ENCODE results near the gene TMEM106C.

TMEM106C gene

DNA sequence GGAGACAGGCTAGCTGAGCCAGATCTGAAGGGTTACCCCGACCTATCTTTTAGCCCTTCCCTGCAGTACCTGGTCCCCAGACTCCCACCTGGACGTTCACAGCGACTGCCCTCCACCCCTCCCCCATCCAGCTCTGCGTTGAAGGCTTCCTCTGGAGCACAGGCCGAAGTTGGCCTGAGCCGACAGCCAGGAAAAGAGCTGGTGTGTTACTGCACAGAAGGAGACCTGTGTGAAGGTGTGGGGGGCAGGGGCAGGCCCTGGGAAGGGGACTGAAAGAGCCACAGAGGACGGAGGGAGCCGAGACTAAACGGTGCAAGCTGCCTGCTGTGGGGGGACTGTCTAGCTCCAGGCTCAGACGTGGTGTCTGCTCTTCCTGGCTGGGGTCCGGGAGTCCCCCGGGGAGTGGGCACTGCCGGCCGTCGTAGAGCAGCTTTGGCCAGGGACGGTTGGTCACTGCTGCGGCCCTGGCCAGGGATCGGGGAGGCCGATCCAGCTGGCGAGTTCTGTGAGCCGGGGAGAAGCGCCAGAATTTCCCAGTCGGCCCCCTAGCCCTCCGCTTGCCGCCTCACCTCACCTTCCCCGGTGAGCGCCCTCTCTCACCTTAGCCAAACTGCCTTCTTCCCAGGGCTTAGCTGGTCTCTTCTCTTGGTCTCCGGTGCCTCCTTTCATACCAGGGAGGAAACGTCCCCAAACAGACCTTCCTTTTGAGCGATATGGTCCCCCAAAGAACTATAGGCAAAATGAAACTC is 41.8 kb downstream of the TMEM106C start:
- DNase-seq (ENCODE audit: low read depth), result no peak
- TF ChIP-seq CTCF (IDR thresholded peaks at IDR 0.05; ENCODE audit: control insufficient read depth, extremely low read depth, insufficient read depth), result no peak
- no peak overlapping the region for H3K4me3 ChIP-seq (ENCODE audit: low read depth, low read length)

DNA sequence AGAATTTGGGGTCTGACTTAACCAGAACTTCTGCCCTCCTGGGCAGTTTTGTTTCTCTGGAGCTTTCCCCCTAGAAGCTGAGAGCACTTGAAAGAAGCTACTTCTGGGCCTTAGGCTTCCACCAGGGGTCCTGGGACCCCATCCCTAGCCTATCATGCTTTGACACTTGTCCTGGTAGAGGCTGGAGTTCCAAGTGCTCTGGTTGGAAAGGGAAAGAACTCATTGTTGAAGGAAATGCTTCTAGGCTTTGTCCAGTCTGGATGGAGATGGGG is 42.3 kb downstream of the TMEM106C start:
- no peak overlapping the region for H3K4me3 ChIP-seq (ENCODE audit: low read depth, low read length)
- DNase-seq (ENCODE audit: low read depth), result no peak
- no peak for TF ChIP-seq CTCF (IDR thresholded peaks at IDR 0.05; ENCODE audit: control insufficient read depth, extremely low read depth, insufficient read depth)

- no peak for DNase-seq (ENCODE audit: low read depth)
- no peak for TF ChIP-seq CTCF (IDR thresholded peaks at IDR 0.05; ENCODE audit: control insufficient read depth, extremely low read depth, insufficient read depth)
- no peak overlapping the region for H3K4me3 ChIP-seq (ENCODE audit: low read depth, low read length)
Measured at GRCh38 chr12:48007206-48007605, 43.8 kb downstream of the TMEM106C start.

DNA sequence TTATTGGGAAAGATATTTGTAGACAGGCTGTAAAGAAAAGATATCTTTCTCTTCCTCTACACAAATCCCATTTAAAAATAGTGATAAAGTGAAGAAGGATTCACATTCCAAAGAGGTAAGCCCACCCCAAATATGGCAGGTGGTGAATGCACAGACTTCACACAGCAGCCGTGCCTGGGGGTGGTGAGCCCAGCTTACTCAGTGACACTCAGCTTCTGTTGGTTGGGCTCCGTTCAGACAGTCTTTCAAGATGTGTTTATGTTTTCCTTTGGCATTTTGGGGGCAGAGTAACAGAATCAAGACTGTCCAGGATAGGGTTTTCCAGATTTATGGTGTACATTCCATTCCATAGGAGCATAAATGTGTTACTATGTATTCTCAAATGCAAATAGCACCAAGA is 45.0 kb downstream of the TMEM106C start:
- DNase-seq (ENCODE audit: low read depth), result no peak
- TF ChIP-seq CTCF (IDR thresholded peaks at IDR 0.05; ENCODE audit: control insufficient read depth, extremely low read depth, insufficient read depth), result no peak
- no peak overlapping the region for H3K4me3 ChIP-seq (ENCODE audit: low read depth, low read length)

GRCh38 chr12:48008950-48009349 is 45.6 kb downstream of the TMEM106C start:
- TF ChIP-seq CTCF (IDR thresholded peaks at IDR 0.05; ENCODE audit: control insufficient read depth, extremely low read depth, insufficient read depth), result no peak
- DNase-seq (ENCODE audit: low read depth), result no peak
- H3K4me3 ChIP-seq (ENCODE audit: low read depth, low read length), result no peak overlapping the region

DNA sequence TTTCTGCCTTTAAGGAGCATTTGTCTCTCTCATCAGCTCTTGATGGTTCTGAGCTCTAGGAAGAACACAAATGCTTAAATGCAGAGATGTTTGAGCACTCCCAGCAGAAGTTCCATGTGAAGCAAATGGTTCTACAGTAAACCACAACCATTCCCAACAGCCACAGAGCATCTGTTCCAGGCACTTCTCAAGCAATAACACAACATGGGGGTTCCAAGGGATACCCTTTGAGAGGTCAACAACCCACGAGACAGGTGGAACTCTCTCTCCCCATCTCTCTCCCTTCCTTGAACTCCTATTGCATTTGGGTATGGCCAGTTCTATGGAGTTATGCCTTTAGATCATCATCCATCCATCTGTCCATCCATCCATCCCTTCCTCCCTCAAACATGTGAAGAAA is 46.1 kb downstream of the TMEM106C start:
- no peak for TF ChIP-seq CTCF (IDR thresholded peaks at IDR 0.05; ENCODE audit: control insufficient read depth, extremely low read depth, insufficient read depth)
- no peak overlapping the region for H3K4me3 ChIP-seq (ENCODE audit: low read depth, low read length)
- no peak for DNase-seq (ENCODE audit: low read depth)

GRCh38 chr12:48010366-48010970 is 47.1 kb downstream of the TMEM106C start:
- DNase-seq (ENCODE audit: low read depth), result no peak
- no peak overlapping the region for H3K4me3 ChIP-seq (ENCODE audit: low read depth, low read length)
- TF ChIP-seq CTCF (IDR thresholded peaks at IDR 0.05; ENCODE audit: control insufficient read depth, extremely low read depth, insufficient read depth), result no peak
